DOHH2 (cell line): Measurements from ENCODE around the gene GRHPR.
"Not testable (repeated sequence)": the region's sequence is repeated elsewhere in the genome, so short reads cannot be mapped to it uniquely, and the experiment has no call there.

Experiments used
- H3F3A ChIP-seq: fragments of 200-600 bp; sonication (generic), shearing (Covaris generic); 2 replicates; pipeline ENCODE4 v1.6.0; 2016; ENCODE audit warnings: antibody characterized with exemption, mild to moderate bottlenecking; ENCODE audit not compliant: control insufficient read depth, insufficient read depth
- H3K27ac ChIP-seq: fragments of 200-600 bp; sonication (generic); 2 replicates; pipeline ENCODE4 v1.5.1; 2014; ENCODE audit warnings: low read depth, mild to moderate bottlenecking, low read length, moderate library complexity
- H3K27me3 ChIP-seq: fragments of 200-600 bp; sonication (generic); 2 replicates; pipeline ENCODE4 v1.6.1; 2014; ENCODE audit warnings: mild to moderate bottlenecking, low read length, mixed read lengths; ENCODE audit not compliant: control insufficient read depth
- H3K36me3 ChIP-seq: fragments of 200-600 bp; sonication (generic); 2 replicates; pipeline ENCODE4 v1.6.1; 2014; ENCODE audit warnings: mild to moderate bottlenecking, low read length, moderate library complexity, mixed read lengths; ENCODE audit not compliant: control insufficient read depth
- H3K4me1 ChIP-seq: fragments of 200-600 bp; sonication (generic); 2 replicates; pipeline ENCODE4 v1.6.1; 2014; ENCODE audit warnings: mild to moderate bottlenecking, low read length, mixed read lengths; ENCODE audit not compliant: control insufficient read depth
- H3K4me2 ChIP-seq: fragments of 200-600 bp; sonication (generic); 2 replicates; pipeline ENCODE4 v1.6.0; 2014; ENCODE audit warnings: mild to moderate bottlenecking, low read length, moderate library complexity
- H3K4me3 ChIP-seq: fragments of 200-600 bp; sonication (generic); 2 replicates; pipeline ENCODE4 v1.5.1; 2014; ENCODE audit warnings: mild to moderate bottlenecking, low read length, mixed read lengths
- H3K79me2 ChIP-seq: fragments of 200-600 bp; sonication (generic); 2 replicates; pipeline ENCODE4 v1.6.1; 2014; ENCODE audit warnings: mild to moderate bottlenecking, low read length, mixed read lengths; ENCODE audit not compliant: control insufficient read depth
- H3K9me2 ChIP-seq: fragments of 200-600 bp; sonication (generic); replicated peaks from 2 replicates; pipeline ENCODE4 v1.6.1; 2014; ENCODE audit warnings: mild to moderate bottlenecking, low read length, mixed read lengths; ENCODE audit not compliant: control insufficient read depth
- H3K9me3 ChIP-seq: fragments of 200-600 bp; sonication (generic); 2 replicates; pipeline ENCODE4 v1.6.1; 2014; ENCODE audit warnings: antibody characterized with exemption, low read length, mixed read lengths; ENCODE audit not compliant: control insufficient read depth, insufficient read depth
- H4K20me1 ChIP-seq: fragments of 200-600 bp; sonication (generic); 2 replicates; pipeline ENCODE4 v1.6.0; 2014; ENCODE audit warnings: low read depth, mild to moderate bottlenecking, antibody characterized with exemption, low read length, moderate library complexity; ENCODE audit not compliant: control insufficient read depth, insufficient read depth
- CTCF ChIP-seq: fragments of 200-600 bp; sonication (generic); IDR thresholded peaks from one replicate; pipeline ENCODE4 v1.5.1; 2014; ENCODE audit warnings: antibody characterized with exemption, mild to moderate bottlenecking, low read depth, low read length; ENCODE audit not compliant: poor library complexity, severe bottlenecking
- EZH2phosphoT487 ChIP-seq: fragments of 200-600 bp; sonication (generic); IDR thresholded peaks from 2 replicates; pipeline ENCODE4 v1.6.1; 2017; ENCODE audit warnings: borderline replicate concordance, mild to moderate bottlenecking, antibody characterized with exemption, low read length, moderate library complexity, mixed read lengths

GRHPR gene

GRCh38 chr9:37476930-37477329, 54.4 kb downstream of the GRHPR start:
- TF ChIP-seq EZH2phosphoT487 (no peak), CTCF (no peak)
- H3K4me1 ChIP-seq, result peaks cover 16% of the 10 kb centered on the region

DNA sequence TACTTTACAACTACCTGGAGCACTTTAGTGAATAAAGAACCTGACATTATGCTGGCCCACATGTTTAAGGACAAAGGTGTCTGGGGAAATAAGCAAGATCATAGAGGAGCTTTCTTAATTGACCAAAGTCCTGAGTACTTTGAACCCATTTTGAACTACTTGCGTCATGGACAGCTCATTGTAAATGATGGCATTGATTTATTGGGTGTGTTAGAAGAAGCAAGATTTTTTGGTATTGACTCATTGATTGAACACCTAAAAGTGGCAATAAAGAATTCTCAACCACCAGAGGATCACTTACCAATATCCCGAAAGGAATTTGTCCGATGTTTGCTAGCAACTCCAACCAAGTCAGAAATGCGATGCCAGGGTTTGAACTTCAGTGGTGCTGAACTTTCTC, 54.9 kb downstream of the GRHPR start:
- H4K20me1 ChIP-seq, H3F3A ChIP-seq, H3K27me3 ChIP-seq, H3K4me3 ChIP-seq, H3K36me3 ChIP-seq, H3K27ac ChIP-seq, H3K79me2 ChIP-seq, H3K9me2 ChIP-seq, H3K4me2 ChIP-seq: not testable (repeated sequence)
- H3K4me1 ChIP-seq, result peaks cover 13% of the 10 kb centered on the region
- H3K9me3 ChIP-seq, result peaks cover 10% of the 10 kb centered on the region; the same call in 1 of the 2 replicates

More at GRCh38 chr9:37476930-37477329, 54.4 kb downstream of the GRHPR start:
- no peak overlapping the region for H3K4me3 ChIP-seq
- no peak overlapping the region for H3K4me2 ChIP-seq
- no peaks in the 10 kb centered on the region for H3K36me3 ChIP-seq
- no peaks in the 10 kb centered on the region for H3K79me2 ChIP-seq
- peaks cover 10% of the 10 kb centered on the region; the same call in 1 of the 2 replicates for H3K9me3 ChIP-seq
- no peak overlapping the region for H3K27ac ChIP-seq
- no peaks in the 10 kb centered on the region for H3F3A ChIP-seq
- H3K9me2 ChIP-seq, result no peaks in the 10 kb centered on the region
- no peaks in the 10 kb centered on the region for H4K20me1 ChIP-seq
- no peaks in the 10 kb centered on the region; the same call in 1 of the 2 replicates for H3K27me3 ChIP-seq

DNA sequence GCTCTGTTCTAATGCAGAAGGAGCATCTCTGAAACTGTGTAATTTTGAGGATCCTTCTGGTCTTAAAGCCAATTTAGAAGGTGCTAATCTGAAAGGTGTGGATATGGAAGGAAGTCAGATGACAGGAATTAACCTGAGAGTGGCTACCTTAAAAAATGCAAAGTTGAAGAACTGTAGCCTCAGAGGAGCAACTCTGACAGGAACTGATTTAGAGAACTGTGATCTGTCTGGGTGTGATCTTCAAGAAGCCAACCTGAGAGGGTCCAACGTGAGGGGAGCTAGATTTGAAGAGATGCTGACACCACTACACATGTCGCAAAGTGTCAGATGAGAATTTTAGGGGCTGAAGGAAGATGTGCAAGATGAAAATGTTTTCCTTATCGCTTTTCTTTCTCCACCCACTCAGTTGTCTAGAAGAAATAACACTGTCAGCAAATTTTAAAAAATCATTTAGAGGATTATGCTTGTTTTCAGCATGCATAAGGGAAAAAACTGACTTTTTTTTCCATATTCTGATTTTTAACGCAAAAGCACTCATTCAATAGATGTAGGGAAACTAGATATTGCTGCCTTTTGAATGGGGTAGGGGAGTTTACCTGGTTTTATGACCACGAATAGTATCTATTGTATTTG, 55.6 kb downstream of the GRHPR start:
- H3K4me2 ChIP-seq, result peak overlapping the region; percentile 5; the same call in 1 of the 2 replicates
- not testable (repeated sequence) for H3K4me3 ChIP-seq, H3K27ac ChIP-seq, H3K36me3 ChIP-seq, H3K27me3 ChIP-seq, H3F3A ChIP-seq, H4K20me1 ChIP-seq, H3K9me2 ChIP-seq, H3K79me2 ChIP-seq
- peaks cover 12% of the 10 kb centered on the region for H3K4me1 ChIP-seq
- peaks cover 10% of the 10 kb centered on the region; the same call in 1 of the 2 replicates for H3K9me3 ChIP-seq

GRCh38 chr9:37480759-37481158, 58.3 kb downstream of the GRHPR start:
- Histone ChIP-seq H4K20me1 (no peaks in the 10 kb centered on the region), H3F3A (no peaks in the 10 kb centered on the region), H3K27me3 (no peaks in the 10 kb centered on the region; the same call in 1 of the 2 replicates), H3K9me2 (no peaks in the 10 kb centered on the region), H3K9me3 (no peaks in the 10 kb centered on the region), H3K4me1 (peaks cover 20% of the 10 kb centered on the region), H3K36me3 (no peaks in the 10 kb centered on the region), H3K4me3 (no peak overlapping the region), H3K27ac (no peak overlapping the region), H3K79me2 (no peaks in the 10 kb centered on the region), H3K4me2 (no peak overlapping the region)
- TF ChIP-seq EZH2phosphoT487, result no peak
- peak; percentile 19 for TF ChIP-seq CTCF
